Hepatocyte (in vitro differentiated cells): ENCODE measurements around the gene BTRC. TPM values are rescaled to one million over a fixed set of nuclear protein-coding genes. Genes with fewer than 3 reads are reported as not detected.

Experiments used
- DNase-seq: peaks from one replicate; pipeline ENCODE4 v3.0.0-alpha.2; 2016; ENCODE audit warnings: low spot score
- H2AFZ ChIP-seq: fragments of 200-600 bp; sonication (generic); 2 replicates; pipeline ENCODE4 v1.6.0; 2016; ENCODE audit warnings: antibody characterized with exemption, mild to moderate bottlenecking
- H3K27ac ChIP-seq: fragments of 200-600 bp; sonication (generic); 2 replicates; pipeline ENCODE4 v1.5.1; 2016; ENCODE audit warnings: mild to moderate bottlenecking
- H3K27me3 ChIP-seq: fragments of 200-600 bp; sonication (generic); 2 replicates; pipeline ENCODE4 v1.6.1; 2016
- H3K36me3 ChIP-seq: fragments of 200-600 bp; sonication (generic); replicated peaks from 2 replicates; pipeline ENCODE4 v1.5.1; 2016; ENCODE audit warnings: low read depth; ENCODE audit not compliant: insufficient read depth
- H3K4me1 ChIP-seq: fragments of 200-600 bp; sonication (generic); 2 replicates; pipeline ENCODE4 v1.5.1; 2016; ENCODE audit warnings: mild to moderate bottlenecking, moderate library complexity; ENCODE audit not compliant: insufficient read depth
- H3K4me2 ChIP-seq: fragments of 200-600 bp; sonication (generic); 2 replicates; pipeline ENCODE4 v1.6.0; 2016
- H3K4me3 ChIP-seq: fragments of 200-600 bp; sonication (generic); 2 replicates; pipeline ENCODE4 v1.5.1; 2016; ENCODE audit warnings: mild to moderate bottlenecking
- H3K79me2 ChIP-seq: fragments of 200-600 bp; sonication (generic); 2 replicates; pipeline ENCODE4 v1.6.0; 2017; ENCODE audit warnings: mild to moderate bottlenecking
- H3K9me2 ChIP-seq: fragments of 200-600 bp; sonication (generic); replicated peaks from 2 replicates; pipeline ENCODE4 v1.6.0; 2017; ENCODE audit warnings: mild to moderate bottlenecking; ENCODE audit not compliant: insufficient read depth
- H3K9me3 ChIP-seq: fragments of 200-600 bp; sonication (generic); 2 replicates; pipeline ENCODE4 v1.5.1; 2016; ENCODE audit warnings: low read depth, mild to moderate bottlenecking
- H4K20me1 ChIP-seq: fragments of 200-600 bp; sonication (generic); 2 replicates; pipeline ENCODE4 v1.6.0; 2016; ENCODE audit warnings: mild to moderate bottlenecking; ENCODE audit not compliant: insufficient read depth, poor library complexity, severe bottlenecking
- EZH2 ChIP-seq: fragments of 200-600 bp; sonication (generic); IDR thresholded peaks from 2 replicates; pipeline ENCODE4 v1.6.1; 2016; ENCODE audit warnings: antibody characterized with exemption, mild to moderate bottlenecking, borderline replicate concordance
- EZH2phosphoT487 ChIP-seq: fragments of 200-600 bp; sonication (generic); IDR thresholded peaks from one replicate; pipeline ENCODE4 v1.6.1; 2018; ENCODE audit warnings: antibody characterized with exemption, mild to moderate bottlenecking, low read depth, moderate library complexity; ENCODE audit not compliant: unreplicated experiment, severe bottlenecking
- WGBS: methylation state at CpG from one replicate; pipeline ENCODE4 v1.1.6; 2016; ENCODE audit warnings: low lambda C conversion rate; ENCODE audit errors: missing lambda C conversion rate; 5-methylcytosine and 5-hydroxymethylcytosine counted together
- polyA plus RNA-seq: library from polyadenylated mRNA; unstranded; fragments of >200 nt; fragmentation: Nextera tagmentation; extraction: Ambion mirVana; gene quantifications from 2 replicates; pipeline ENCODE4 v1.2.1, GENCODE V29; 2016
- total RNA-seq: library from RNA; depleted of rRNA; stranded (reverse); fragments of >200 nt; gene quantifications from 2 replicates; pipeline ENCODE4 v1.2.3, GENCODE V29; 2014
- TF ChIP-seq, protein P1 (sequence below): fragments of 200-600 bp; sonication (generic); IDR thresholded peaks from 2 replicates; pipeline ENCODE4 v1.5.1; 2016; ENCODE audit warnings: antibody characterized with exemption, mild to moderate bottlenecking; ENCODE audit not compliant: poor library complexity

BTRC gene
- total and polyA plus RNA-seq, 2 experiments from 2014 or later: 14.5 to 24.3 TPM

DNA sequence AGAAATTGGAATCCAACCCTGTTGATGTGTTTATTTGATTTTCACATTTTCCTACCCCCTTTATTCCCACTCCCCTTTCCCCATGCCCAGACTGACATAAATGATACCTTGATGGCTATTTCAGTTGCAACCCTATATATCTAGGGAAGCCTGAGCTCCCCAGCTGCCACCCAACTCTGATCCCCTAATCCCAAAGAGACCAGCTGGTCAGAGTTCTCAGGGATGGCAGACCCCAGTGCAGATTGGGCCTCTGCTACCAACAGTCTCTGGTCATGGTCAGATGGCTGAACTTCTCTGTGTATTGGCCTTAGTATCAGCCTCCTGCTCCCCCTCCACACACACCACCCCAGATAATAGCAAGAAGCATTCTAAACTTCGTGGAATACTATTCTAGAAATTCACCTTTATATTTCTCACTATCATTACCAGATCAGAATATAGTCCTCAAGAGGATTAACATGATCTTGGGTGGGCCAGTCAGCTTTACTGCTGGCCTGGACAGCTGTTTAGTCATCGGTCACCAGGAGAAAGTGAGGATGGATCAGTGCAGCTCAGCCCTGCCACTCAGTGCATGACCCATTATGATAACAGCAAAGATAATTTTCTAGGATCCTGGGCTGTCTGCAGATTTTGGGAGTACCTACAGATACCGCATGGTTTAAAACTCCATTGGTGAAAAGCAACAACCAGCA is 24.5 kb upstream of the BTRC start:
- TF ChIP-seq EZH2phosphoT487 (no peak), EZH2 (no peak)
- TF ChIP-seq, protein P1, sequence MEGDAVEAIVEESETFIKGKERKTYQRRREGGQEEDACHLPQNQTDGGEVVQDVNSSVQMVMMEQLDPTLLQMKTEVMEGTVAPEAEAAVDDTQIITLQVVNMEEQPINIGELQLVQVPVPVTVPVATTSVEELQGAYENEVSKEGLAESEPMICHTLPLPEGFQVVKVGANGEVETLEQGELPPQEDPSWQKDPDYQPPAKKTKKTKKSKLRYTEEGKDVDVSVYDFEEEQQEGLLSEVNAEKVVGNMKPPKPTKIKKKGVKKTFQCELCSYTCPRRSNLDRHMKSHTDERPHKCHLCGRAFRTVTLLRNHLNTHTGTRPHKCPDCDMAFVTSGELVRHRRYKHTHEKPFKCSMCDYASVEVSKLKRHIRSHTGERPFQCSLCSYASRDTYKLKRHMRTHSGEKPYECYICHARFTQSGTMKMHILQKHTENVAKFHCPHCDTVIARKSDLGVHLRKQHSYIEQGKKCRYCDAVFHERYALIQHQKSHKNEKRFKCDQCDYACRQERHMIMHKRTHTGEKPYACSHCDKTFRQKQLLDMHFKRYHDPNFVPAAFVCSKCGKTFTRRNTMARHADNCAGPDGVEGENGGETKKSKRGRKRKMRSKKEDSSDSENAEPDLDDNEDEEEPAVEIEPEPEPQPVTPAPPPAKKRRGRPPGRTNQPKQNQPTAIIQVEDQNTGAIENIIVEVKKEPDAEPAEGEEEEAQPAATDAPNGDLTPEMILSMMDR: no peak
- Histone ChIP-seq H2AFZ (no peak overlapping the region), H3K4me3 (no peak overlapping the region), H3K27me3 (peaks cover 3% of the 10 kb centered on the region), H4K20me1 (no peaks in the 10 kb centered on the region), H3K4me1 (no peaks in the 10 kb centered on the region), H3K27ac (no peak overlapping the region), H3K36me3 (no peaks in the 10 kb centered on the region), H3K79me2 (no peaks in the 10 kb centered on the region), H3K9me3 (no peaks in the 10 kb centered on the region), H3K4me2 (no peak overlapping the region), H3K9me2 (no peaks in the 10 kb centered on the region)
- DNase-seq: no peak
- WGBS: 73% methylated on average over 3 of the region's 3 CpGs

DNA sequence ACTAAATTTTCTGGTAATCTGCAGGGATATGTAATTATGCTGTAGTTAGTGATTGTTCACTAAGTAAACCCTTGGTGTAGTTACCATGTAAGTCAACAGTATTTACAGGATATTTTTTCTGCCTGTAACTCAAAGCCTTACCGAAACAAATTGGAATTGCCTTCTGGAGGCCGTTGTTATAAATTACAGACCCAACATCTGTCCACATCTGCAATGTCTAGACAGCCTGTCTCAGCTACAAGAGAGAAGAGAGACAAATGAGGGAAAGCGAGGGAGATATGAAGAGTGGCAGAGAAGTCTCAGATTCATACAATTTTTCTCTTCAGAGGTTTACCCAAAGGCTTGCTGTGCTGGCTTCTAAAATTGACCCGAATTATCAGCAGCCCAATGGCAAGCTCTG is 23.7 kb upstream of the BTRC start:
- no peak overlapping the region for H3K27ac ChIP-seq
- no peaks in the 10 kb centered on the region for H3K9me2 ChIP-seq
- H3K4me1 ChIP-seq: no peaks in the 10 kb centered on the region
- H3K4me2 ChIP-seq: no peak overlapping the region
- H3K9me3 ChIP-seq: no peaks in the 10 kb centered on the region
- H3K79me2 ChIP-seq: no peaks in the 10 kb centered on the region
- WGBS: 88% methylated on average over 4 of the region's 4 CpGs
- no peak overlapping the region for H3K4me3 ChIP-seq
- H2AFZ ChIP-seq: no peak overlapping the region
- no peaks in the 10 kb centered on the region for H4K20me1 ChIP-seq
- H3K27me3 ChIP-seq: peaks cover 3% of the 10 kb centered on the region
- no peak for DNase-seq
- no peaks in the 10 kb centered on the region for H3K36me3 ChIP-seq
- TF ChIP-seq, protein P1: no peak
- TF ChIP-seq EZH2 (no peak), EZH2phosphoT487 (no peak)

DNA sequence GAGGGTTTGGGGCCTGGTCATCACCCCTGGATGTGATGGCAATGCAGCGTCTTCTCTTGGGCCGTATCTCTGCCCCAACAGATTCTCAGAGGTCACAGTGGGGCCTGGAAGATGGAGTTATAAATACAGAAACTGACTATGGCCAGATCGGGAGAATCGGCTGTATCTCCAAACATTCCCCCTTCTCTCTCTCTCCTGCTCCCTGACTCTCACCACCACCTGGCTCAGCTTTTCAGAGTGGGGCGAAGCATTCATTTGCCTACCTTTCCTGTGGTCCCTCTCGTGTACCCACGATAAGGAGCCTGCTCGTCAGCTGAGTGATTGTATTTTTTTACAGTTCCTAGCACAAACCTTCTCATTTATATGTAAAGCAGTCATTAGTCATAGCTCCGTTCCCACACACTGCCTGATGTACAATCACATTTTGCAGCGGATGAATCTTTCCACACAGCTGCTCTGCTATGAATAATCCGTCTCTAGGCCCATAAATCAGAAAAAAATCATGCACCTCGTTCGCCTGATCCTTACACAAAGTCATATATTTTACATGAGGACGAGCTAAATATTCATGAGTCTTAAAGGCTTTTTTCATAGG is 23.2 kb upstream of the BTRC start:
- 80% methylated on average over 14 of the region's 14 CpGs for WGBS
- H3K36me3 ChIP-seq: no peaks in the 10 kb centered on the region
- no peak for DNase-seq

More for the DNA sequence above, 23.2 kb upstream of the BTRC start:
- H3K4me3 ChIP-seq: no peak overlapping the region
- no peaks in the 10 kb centered on the region for H3K9me3 ChIP-seq
- H3K27ac ChIP-seq: no peak overlapping the region
- TF ChIP-seq EZH2phosphoT487 (no peak), EZH2 (no peak)
- TF ChIP-seq, protein P1: no peak
- H3K79me2 ChIP-seq: no peaks in the 10 kb centered on the region
- H3K4me2 ChIP-seq: no peak overlapping the region
- no peaks in the 10 kb centered on the region for H3K9me2 ChIP-seq
- H3K4me1 ChIP-seq: no peaks in the 10 kb centered on the region
- no peak overlapping the region for H2AFZ ChIP-seq
- H3K27me3 ChIP-seq: peaks cover 3% of the 10 kb centered on the region
- H4K20me1 ChIP-seq: no peaks in the 10 kb centered on the region
